Mammary microvascular endothelial cell (primary cell): ENCODE measurements around the gene LTA4H. TPM values are rescaled to one million over a fixed set of nuclear protein-coding genes. Genes with fewer than 3 reads are reported as not detected.

Experiments
- total RNA-seq: library from RNA; depleted of rRNA; stranded (reverse); fragments of >200 nt; gene quantifications from 2 replicates; pipeline ENCODE4 v1.2.3, GENCODE V29; 2015

Gene LTA4H
- 56.0 and 60.2 TPM in 2 replicates for total RNA-seq

GRCh38 chr12:96035283-96036236 is at the start of gene LTA4H:
Gene LTA4H, minus strand, starts transcription at chr12:96035587. Its CDS starts 68 bp downstream, at chr12:96035519.

GRCh38 chr12:95996034-95996658 is 39.2 kb downstream of the LTA4H start, which contains the start of gene HAL:
Gene HAL, minus strand, starts transcription at chr12:95996344. Its CDS starts 434 bp downstream, at chr12:95995910.

Other genes starting within 250 kb of the LTA4H start
- 228 and 229 TPM in 2 replicates for gene NTN4, start 244.8 kb downstream of the LTA4H start, total RNA-seq
- 12.6 and 23.8 TPM in 2 replicates for gene SNRPF, start 176.6 kb downstream of the LTA4H start, total RNA-seq
- gene CCDC38, start 93.0 kb downstream of the LTA4H start, total RNA-seq = 0.07 and 0.15 TPM in 2 replicates
- not detected in 2 replicates for gene AMDHD1, start 92.3 kb downstream of the LTA4H start, total RNA-seq
- 0.74 TPM in 1 of 2 replicates, not detected in the other for gene HAL, start 39.2 kb downstream of the LTA4H start, total RNA-seq
- 26.6 and 27.9 TPM in 2 replicates for gene ELK3, start 158.8 kb upstream of the LTA4H start, total RNA-seq